ENCODE data around the gene PBX4.
"Not testable (repeated sequence)": the region's sequence is repeated elsewhere in the genome, so short reads cannot be mapped to it uniquely, and the experiment has no call there.

Gene PBX4

DNA sequence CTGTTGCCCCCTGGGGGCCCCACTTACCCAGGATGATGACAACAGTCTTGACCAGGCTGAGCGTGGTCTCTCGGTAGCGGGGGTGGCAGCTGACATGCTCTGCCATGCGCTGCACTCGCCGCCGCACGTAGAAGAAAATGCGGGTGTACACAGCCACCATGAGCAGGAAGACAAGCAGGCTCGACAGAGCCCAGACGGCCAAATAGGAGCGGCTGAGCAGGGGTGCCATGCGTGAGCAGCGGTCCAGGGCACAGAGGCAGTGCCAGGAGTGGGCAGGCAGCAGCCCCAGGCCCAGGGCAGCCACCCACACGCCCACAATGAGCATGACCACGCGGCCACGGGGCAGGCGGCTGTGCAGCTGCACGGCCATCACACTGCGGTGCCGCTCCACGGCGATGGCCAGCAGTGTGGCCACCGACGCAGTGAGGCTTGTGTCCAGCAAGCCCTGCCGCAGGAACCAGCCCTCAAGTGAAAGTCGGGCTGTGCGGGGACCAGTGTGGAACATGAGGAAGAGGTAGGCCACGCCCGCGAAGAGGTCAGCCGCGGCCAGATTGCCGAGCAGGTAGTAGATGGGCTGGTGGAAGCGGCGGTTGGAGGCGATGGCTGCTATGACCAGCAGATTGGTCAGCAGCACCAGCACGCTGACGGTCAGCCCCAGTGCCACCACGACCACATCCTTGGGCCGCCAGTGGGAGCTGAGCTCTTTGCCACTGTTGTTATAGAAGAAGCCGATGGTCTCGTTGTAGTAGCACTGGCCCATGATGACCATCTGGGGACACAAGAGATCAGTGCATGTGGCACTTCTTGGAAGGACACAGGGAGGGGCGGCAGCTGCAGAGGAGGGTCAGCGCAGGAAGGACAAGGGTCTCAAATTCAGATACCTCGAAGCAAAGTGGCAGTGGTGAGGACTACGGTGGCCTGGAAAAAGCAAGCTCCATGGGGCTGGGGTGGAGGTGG, 8.3 kb upstream of the PBX4 start:
- no peak for DNase-seq

DNA sequence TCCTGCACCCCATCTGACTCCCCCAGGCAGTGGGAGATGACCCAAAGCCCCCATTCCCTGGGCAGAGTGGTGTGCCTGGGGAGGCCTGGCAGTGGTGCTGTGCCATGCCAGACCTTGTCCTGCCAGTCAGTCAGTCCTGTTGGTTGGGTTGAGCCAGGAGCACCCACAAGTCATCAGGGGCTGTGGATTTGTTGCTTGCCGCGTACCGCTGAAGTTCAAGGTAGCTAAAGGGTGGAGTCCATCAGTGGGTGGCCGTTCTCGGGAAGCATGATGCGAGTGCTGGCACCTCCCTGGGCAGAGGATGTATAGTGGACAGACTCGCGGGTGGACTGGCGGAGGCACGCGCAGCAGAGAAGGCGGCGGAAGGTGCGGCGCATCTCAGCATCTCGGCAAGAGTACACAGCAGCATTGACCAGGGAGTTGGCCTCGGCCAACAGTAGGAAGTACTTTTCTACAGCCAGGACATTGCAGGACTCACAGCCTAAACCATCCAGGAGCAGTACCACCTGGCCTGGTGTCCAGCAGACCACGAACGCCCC, 5.6 kb upstream of the PBX4 start:
- DNase-seq: no peak

DNA sequence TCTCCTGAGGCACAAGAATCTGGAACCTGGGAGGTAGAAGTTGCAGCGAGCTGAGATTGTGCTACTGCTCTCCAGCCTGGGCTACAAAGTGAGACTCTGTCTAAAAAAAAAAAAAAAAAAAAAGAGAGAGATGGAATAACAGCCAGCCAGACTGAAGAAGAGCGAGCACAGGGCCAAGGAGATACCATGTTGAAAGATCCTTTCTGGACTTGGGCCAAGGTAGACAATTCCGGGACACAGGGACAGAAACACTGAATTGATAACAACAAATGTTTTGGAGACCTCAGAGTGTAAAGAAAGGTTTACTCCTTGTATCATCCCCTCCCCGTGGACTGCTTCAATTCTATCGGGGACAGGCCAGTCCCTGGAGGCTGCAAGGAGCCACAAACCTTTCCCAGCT, 4.9 kb upstream of the PBX4 start:
- no peak for DNase-seq

DNA sequence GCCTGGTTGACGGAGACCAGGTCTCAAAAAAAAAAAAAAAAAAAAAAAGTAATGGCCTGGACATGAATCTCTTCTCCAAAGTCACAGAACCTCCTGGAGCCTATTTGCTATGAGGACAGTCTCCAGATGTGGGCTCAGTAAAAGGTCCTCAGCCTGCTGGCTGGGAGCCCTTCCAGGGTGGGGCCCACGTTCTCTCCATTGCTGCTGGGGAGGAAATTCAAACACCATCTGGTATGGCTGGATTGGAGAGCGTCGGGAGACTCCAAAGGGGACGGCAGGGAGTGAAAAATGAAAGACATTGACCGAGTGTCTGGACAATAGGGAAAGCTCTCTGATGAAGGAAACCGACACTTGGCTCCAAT, 1.3 kb upstream of the PBX4 start:
- DNase-seq: no peak

DNA sequence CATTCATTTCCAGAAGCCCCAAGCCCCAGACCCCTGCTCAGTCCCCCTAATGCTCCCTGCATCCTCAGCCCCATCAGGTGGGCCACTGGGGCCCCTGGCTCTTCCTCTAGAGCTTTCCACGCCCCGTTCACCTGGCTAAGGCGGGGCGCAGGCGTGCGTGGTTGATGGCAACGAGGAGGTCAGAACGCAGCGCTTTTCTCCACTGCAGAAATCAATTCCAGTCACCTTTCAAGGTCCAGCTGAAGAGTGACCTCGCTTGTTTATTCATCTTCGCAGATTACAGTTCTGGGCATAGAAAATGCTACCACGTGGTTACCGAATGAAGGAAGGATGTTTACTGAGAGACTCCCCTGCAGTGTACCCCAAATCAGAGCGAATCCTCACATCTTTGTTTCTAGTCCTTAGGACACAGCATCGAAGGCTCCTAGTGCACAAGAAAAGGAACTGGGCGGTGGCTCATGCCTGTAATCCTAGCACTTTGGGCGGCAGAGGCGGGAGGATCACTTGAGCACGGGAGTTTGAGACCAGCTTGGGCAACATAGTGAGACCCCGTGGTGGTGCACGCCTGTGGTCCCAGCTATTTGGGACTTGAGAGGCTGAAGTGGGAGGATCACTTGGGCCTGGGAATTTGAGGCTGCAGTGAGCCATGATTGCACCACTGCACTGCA, 828 bp upstream of the PBX4 start:
- no peak for DNase-seq

DNA sequence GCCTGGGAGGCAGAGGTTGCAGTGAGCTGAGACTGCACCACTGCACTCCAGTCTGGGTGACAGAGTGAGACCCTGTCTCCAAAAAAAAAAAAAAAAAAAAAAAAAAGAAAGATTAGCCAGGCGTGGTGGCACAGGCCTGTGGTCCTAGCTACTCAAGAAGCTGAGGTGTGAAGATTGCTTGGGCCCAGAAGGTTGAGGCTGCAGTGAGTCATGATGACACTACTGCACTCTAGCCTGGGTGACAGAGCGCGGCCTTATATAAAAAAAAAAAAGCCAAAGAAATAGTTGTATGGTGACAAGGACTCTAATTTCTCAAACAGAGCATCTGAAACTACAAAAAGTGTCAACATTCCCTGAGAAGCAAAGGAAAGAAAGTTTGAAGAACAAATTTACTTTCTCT, 3.4 kb downstream of the PBX4 start:
- DNase-seq: no peak

DNA sequence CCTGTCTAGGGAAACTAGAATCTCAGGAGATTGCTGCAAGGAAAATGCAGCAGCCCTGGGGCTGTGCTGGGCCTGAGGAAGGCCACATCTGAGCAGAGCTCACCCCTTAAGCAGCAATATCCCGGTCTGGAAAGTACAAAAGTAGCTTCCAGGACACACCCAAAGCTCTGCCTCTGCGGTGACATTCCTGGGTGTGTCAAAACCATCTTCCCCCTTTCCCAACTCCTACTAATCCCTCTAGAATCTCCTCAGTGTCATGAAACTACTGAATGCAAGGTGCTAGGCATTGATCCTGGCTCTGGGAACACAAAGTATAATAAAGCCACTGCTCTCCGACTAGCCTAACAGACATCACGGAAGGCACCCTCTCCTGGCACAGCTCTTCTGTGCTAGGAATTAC, 5.0 kb downstream of the PBX4 start:
- no peak for DNase-seq

DNA sequence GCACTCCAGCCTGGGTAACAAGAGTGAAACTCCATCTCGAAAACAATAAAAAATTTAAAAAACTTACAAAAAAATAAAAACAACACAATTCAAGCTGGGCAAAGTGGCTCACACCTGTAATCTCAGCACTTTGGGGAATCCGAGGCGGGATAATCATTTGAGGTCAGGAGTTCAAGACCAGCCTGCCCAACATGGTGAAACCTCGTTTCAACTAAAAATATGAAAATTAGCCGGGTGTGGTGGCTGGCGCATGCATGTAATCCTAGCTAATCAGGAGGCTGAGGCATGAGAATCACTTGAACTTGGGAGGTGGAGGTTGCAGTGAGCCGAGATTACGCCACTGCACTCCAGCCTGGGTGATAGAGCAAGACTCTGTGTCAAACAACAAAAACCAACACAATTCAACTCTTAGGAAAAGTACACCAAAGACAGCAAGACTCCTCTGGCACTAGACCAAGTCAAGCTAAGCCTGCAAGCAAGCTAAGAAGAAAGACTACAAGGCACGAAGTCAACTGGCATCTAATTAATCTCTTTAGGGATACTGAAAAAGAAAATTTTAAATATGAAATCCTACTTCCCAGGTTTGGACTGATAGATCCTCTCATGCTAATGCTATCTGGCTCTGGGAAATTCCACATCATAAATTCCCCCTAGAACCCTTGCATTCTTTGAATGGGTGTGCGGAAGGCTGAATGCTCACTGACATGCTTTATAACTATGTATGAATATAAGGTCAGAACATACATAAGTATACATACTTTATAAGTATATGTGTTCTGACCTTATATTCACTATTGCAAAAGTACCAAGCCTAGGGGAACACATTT, 7.9 kb downstream of the PBX4 start:
- no peak for DNase-seq

DNA sequence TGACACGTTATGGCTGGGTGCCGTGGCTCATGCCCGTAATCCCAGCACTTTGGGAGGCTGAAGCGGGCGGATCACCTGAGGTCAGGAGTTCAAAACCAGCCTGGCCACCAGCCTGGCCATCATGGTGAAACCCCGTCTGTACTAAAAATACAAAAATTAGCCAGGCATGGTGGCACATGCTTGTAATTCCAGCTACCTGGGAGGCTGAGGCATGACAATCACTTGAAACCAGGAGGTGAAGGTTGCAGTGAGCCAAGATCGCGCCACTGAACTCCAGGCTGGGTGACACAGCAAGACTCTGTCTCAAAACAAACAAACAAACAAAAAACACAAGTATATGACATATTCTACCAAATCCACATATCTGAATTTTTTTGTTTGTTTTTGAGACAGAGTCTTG, 11.8 kb downstream of the PBX4 start:
- not testable (repeated sequence) for DNase-seq

DNA sequence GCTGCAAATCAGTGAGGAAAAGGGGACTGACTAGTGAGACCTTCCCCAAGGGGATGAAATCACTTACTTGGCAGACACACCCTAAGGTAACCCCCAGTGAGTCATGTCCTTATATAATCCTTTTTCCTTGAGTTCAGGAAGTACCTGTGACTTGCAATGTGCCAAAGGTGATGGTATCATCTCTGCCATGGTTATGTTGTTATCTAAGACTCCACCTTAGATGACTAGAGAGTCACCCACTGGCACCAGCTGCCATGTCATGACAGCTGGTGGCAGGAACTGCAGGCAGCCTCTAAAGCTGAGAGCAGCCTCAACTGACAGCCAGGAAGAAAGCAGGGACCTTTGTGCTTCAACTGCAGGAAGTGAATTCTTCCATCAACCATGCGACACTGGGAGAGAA, 12.5 kb downstream of the PBX4 start:
- DNase-seq: no peak

DNA sequence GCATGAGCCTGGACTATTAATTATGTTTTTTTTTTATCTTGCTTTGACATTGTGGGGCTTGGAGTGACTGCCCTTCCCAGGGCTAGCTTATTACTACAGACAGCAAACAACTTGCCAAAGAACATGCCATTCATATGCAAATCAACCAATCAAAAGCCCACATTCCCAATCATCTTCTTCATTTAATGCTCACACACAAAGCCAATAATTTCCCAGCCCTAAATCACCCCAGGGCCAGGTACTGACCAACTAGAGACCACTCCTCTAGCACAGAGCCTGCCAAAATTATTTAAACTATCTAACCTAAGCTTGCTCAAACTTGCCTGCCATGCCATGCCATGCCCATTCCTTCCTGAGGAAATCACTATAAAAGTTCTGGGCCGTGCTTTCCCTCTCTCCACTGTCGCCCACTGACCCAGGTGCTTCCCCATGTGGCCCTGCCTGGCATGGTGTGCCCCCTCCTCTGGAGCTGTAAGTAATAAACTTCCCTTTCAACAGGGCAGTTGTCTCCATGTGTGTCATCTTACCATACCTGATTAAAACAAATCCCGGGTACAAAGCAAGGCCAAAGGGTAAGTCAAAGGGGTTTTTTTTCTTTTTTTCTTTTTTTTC, 15.7 kb downstream of the PBX4 start:
- no peak for DNase-seq

DNA sequence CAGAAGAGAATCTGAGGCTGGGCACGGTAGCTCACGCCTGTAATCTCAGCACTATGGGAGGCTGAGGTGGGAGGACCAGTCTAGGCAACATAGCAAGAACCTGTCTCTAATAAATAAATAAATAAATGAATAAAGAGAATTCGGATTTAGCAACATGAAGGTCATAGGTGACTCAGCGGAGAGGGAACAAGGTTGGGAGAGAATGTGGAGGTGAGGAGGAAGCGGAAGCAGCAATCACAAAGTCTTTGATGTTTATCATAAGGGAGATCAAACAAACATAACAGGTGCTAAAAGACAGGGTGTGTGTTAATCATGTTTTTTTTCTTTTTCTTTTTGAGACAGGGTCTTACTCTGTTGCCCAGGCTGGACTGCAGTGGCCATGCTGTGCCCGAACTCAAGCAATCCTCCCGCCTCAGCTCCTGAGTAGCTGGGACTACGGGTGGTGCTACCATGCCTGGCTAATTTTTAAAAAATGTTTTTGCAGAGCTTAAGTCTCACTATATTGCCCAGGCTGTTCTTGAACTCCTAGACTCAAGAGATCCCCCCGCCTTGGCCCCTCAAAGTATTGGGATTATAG, 16.3 kb downstream of the PBX4 start:
- no peak for DNase-seq

DNA sequence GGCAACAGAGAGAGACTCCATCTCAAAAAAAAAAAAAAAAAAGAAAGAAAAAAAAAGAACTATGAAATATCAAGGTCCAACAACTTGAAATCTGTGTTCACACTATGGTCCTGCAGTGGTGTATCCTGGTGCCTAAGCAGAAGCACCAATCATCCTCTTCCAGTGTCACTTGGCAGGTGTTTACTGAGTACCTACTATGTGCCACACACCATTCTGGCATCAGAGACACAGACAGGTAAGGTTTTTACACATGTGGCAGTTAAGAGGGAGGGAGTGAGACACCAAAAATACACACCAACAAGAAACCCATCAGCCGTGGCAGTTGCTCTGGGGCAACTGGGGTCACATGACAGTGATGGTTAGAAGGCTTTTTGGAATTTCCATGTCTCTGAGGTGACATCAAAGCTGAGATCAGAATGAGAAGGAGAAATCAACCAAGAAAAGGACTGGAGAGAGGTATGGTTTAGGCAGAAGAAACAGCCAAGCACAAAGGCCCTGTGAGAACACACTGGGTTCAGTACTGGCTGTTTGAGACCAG, 17.6 kb downstream of the PBX4 start:
- no peak for DNase-seq

DNA sequence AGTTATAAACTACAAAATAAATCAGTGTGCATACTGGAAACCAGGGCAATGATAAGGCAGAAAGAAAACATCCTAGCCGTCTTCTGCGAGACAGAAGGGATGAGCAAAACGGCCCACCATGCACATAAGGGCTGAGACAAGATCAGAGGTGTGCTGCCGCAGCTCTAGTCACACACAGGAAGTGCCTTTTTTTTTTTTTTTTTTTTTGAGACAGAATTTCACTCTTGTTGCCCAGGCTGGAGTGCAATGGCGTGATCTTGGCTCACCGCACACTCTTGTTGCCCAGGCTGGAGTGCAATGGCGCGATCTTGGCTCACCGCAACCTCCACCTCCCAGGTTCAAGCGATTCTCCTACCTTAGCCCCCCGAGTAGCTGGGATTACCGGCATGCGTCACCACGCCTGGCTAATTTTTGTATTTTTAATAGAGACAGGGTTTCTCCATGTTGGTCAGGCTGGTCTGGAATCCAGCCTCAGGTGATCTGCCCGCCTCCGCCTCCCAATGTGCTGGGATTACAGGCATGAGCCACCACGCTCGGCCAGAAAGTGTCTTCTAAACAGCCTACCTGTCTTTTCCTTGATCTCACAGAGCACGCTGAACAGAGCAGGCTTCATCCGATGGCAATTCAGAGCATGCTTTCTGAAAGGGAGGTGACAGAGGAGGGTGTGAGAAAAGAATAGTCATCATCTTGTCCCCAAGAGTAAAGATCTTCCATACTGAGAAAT, 19.6 kb downstream of the PBX4 start:
- DNase-seq: peak; percentile 73 to 74

DNA sequence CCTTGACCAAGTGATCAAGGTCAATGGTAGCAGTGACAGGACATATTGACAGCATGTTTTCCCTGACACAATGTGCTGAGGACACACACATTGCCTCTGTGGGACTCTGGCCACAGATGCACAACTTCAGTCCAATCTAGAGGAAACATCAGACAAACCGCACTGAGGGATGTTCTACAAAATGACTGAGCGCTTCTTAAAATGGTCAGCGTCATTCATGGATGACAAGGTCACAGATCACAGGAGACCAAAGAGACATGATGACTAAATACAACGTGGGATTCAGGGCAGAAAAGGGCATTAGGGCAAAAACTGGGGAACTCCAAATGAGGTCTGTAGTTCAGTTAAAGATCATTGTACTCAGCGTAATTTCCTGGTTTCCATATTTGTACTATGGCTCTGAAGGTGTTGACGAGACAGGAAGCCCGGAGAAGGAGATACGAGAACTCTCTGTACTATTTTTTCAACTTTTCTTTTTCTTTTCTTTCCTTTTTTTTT, 20.6 kb downstream of the PBX4 start:
- peak; percentile 59 to 63 for DNase-seq

DNA sequence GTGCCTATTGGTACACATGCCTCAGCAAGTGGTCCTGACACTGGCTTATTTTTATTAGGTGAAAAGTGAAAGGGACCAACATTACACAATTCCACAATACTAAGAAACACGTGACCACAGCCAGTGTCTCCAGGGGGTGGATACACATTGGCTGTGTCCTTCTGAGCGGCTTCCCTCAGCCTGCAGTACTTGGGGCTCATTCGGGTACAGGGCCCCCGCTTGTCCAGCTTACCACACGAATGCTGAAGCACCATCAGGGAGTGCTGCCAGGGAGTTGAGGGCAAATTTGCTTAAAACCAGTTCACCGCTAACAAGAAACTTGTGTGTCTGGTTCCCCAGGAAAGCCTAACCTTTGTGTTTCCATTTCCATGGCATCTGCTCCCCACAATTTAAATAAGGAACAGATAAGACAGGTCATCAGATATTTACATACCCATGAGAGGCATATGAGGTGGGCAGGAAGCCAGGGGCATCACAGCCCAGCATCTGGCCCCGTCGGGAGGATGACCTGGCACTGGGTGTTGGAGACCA, 23.3 kb downstream of the PBX4 start:
- DNase-seq: no peak

DNA sequence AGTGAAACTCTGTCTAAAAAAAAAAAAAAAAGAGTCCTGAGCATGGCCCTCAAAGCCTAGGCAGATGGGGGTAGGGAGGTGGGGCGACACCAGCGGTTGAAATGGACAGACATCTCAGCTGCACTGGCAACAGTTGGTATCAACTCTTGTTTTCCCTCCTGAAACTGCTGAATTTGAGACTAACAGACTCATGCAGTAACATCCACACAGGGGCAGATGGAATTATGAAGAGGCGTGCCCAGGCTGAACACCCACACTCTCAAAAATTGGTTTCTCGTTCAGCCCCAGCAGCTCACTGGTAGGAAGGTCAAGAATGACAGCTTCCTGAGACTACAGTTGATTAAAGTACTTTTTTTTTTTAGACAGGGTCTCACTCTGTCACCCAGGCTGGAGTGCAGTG, 24.1 kb downstream of the PBX4 start:
- DNase-seq: peak in 1 of 2 experiments; percentile 43

DNA sequence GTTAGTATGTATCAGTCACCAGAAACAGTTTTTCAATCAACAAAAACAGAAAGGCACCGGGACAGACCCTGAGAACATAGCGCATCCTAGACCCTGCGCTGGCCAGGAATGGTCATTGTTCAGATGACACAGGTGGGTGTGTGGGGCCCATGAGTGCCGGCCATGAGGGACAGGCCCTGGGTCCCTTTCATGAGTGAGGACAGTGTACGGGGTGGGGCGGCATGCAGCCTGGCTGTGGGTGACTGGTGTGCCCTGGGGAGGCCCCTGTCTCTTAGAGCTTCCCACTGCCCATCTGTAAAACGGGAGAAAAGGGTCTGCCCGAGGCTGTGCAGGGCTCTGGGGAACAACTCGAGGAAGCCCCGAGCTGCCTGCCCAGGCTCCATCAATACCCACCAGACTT, 25.8 kb downstream of the PBX4 start:
- DNase-seq: no peak

DNA sequence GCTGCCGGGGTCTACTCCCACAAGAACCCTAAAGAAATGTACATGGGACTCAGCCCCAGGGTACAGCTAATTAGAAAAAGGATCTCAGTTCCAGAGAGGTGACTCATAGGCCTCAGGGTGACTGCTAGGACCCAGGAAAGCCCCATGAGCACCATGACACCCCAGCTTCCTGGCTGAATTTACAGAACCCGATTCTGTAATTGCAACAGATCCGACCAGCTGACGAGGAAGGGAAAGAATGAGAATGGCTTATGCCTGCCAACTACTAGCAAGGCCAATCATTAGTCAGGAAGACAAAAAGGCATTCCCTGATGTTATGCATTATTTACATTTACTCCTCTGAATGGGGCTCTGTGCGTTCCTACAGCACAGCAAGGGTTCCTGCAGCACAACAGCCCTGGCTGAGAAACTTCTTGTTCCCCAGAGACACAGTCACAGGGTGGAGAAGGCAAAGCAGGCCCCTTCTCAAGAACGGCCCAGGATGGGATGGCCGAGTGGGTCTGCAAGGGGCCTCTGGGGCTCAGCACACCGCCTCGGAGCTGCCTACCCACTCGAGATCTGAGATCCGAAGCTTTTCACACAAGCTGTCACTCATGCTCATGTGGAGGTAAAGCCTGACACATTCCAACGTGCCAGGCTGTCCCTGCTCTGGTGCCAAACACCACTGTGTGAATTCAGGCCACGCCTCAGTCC, 27.2 kb downstream of the PBX4 start:
- peak; percentile 71 to 75 for DNase-seq

DNA sequence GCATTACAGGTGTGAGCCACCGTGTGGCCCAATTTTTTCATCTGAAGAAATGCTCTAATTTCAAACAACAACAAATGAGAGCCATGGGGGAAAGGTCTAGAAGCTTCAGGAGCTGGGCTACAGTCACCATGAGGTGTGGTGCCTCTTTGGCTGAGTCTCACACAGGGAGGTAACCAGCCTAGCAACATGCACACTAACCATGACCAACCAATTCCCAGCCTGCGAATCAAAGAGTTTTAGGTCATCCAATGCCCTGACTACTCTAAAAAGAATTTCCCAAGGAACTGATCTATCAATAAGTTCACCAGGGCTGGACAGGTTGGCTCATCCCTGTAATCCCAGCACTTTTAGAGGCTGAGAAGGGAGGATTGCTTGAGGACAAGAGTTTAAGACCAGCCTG, 29.9 kb downstream of the PBX4 start:
- DNase-seq: no peak
